IPS-18c (cell line): ENCODE results near the gene ATP11C.
"Not testable (repeated sequence)": the region's sequence is repeated elsewhere in the genome, so short reads cannot be mapped to it uniquely, and the experiment has no call there.

Experiments
- H3K4me3 ChIP-seq: 2 replicates; pipeline ENCODE4 v1.7.0; 2013; ENCODE audit warnings: low read depth, mild to moderate bottlenecking, low read length, moderate library complexity; ENCODE audit not compliant: insufficient read depth
- H3K9me3 ChIP-seq: one replicate; pipeline ENCODE4 v1.6.1; 2013; ENCODE audit warnings: mild to moderate bottlenecking, low read length, moderate library complexity; ENCODE audit not compliant: control insufficient read depth, insufficient read depth

The ATP11C gene

DNA sequence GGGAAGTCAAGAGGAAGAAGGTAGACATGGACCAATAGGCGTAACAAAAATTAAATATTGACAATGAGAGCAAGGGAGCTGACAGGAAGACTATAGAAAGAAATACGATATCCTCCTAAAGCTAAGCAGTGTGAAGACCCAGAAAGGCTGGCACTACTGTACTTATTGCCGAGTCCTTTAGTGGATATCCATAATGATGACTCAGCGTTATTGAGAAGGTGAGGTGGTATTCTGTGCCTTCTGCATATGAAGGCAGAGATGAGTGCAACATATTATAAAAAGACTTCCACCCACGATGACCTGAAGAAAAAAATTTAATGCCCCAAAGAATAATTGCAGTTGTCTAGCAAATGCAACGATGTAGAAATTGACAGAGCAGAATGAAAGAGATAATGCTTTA lies 211.9 kb downstream of the ATP11C start:
- Histone ChIP-seq H3K9me3 (peaks cover 5% of the 10 kb centered on the region), H3K4me3 (no peak overlapping the region)

DNA sequence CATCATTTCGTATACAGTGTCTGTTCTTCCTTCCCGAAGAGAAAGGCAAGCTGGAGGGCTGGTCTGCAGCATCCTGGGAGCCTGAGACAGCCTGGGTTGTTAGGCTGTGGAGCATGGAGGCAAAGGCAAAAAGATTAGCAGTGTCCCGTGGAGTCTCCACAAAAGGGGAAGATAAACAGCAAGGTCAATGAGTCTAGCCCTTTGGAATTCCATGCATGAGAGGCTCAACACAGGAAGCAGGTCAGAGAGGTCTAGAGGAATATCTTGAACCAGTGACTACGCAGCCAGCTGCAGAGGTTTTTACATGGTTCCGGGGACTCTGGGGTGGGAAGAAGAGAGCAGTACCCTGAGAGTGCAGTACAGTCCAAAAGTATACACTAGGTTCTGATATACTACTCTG lies 212.7 kb downstream of the ATP11C start:
- no peak overlapping the region for H3K4me3 ChIP-seq
- H3K9me3 ChIP-seq = peaks cover 4% of the 10 kb centered on the region

- peaks cover 5% of the 10 kb centered on the region for H3K9me3 ChIP-seq
- no peak within 1 kb of the TSS for H3K4me3 ChIP-seq
Measured at GRCh38 chrX:139708067-139708466, 224.8 kb downstream of the ATP11C start, which contains the start of gene MCF2. Gene MCF2, minus strand, starts transcription at chrX:139708167. Its CDS starts 56,423 bp downstream, at chrX:139651744.

DNA sequence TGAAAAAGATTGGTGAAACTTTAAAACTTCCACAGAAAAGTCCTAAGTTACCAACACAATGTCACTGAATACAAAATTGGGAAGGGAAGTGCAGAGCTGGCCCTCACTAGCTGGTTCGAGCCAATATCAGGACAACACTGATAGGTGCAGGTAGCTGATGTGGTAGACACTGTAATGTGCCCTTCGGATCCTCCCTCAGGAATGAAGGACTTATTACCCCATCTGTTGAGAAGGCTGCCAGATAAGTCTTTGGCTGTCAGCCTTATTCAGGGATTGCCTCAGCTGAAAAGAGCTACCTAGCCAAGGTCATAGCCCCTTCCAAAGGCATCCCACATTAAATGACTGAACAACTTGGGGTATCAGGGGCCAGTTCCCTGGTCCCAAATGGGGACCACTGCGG lies 230.2 kb downstream of the ATP11C start:
- H3K4me3 ChIP-seq = no peak overlapping the region
- H3K9me3 ChIP-seq = peaks cover 7% of the 10 kb centered on the region

GRCh38 chrX:139692908-139693307 lies 239.9 kb downstream of the ATP11C start:
- Histone ChIP-seq H3K9me3 (peaks cover 7% of the 10 kb centered on the region), H3K4me3 (no peak overlapping the region)

GRCh38 chrX:139692506-139692849 lies 240.4 kb downstream of the ATP11C start:
- peak overlapping the region; percentile 36 for H3K4me3 ChIP-seq
- peaks cover 7% of the 10 kb centered on the region for H3K9me3 ChIP-seq

DNA sequence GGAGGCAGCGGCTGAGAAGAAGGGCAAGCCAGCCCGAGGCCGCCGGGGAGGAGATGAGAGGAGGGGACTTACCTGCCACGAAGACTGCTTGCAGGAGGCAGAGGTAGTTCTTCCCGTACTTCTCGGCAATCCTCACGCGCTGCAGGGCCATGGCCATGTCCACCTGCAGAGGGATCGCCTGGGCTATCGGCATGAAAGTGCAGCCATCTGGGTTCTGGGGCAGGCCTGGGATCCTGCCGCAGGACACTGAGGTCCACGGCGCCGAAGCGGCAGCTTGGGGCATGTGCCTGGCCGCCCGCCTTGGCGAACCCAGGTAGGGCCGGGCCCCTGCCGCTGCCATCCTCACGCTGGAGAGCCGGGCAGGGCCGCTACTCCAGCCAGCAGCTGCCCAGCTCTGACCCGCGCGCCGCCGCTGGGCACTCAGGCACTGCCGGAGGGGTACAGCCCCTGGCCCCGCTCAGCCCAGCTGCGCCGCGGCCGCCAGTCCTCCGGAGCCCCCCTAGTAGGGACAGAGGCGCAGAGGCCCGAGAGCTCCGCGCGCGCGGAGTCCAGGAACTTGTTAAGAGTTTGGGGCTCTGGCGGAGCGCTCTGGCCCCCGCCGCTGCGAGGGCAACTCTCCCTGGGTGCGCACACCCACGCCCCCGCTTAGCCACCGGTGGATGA lies 240.9 kb downstream of the ATP11C start:
- Histone ChIP-seq H3K4me3 (peak overlapping the region; percentile 36), H3K9me3 (peaks cover 9% of the 10 kb centered on the region)

GRCh38 chrX:139691493-139691842 lies 241.4 kb downstream of the ATP11C start:
- H3K9me3 ChIP-seq = peaks cover 12% of the 10 kb centered on the region
- H3K4me3 ChIP-seq = peak overlapping the region; percentile 36

- not testable (repeated sequence) for H3K9me3 ChIP-seq, H3K4me3 ChIP-seq
Measured at GRCh38 chrX:139685175-139685574, 247.7 kb downstream of the ATP11C start.

DNA sequence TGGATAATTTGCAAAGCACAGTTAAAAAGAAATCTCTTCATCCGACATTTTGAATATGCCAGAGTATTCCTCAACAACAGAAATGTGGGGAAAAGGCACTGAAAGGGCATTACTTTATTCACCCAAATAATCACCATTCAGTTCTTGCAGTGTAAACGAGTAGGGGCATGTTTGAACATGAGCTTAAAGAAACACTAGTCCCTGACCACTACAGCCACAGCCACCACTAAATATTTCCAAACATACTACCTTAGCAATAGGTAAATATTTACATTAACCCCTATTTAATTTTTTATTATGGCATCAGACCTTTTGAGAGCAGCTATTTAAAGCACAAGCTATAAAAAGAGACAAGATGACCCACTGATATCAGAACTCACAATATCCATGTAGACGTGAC lies 252.5 kb downstream of the ATP11C start:
- Histone ChIP-seq H3K9me3 (peaks cover 9% of the 10 kb centered on the region), H3K4me3 (no peak overlapping the region)
